Activated B cell treated with CpG ODN at 0.5 μM for 24 hours (primary cell): Measurements from ENCODE around the gene SLC25A30. TPM values are rescaled to one million over a fixed set of nuclear protein-coding genes. Genes with fewer than 3 reads are reported as not detected.

ENCODE experiments used
- ATAC-seq: fragments of 200-7000 bp; cut with Tn5 transposase; one replicate; pipeline ENCODE4 v1.10.0; 2021; ENCODE audit warnings: low read depth, mild to moderate bottlenecking, moderate library complexity
- CTCF ChIA-PET: fragments of 350-600 bp; sonication (Branson Sonifier 250); formaldehyde crosslinking; loops from one replicate; lab custom pipeline; 2021; ENCODE audit warnings: antibody characterized with exemption; lab: Charles Lee
- POLR2A ChIA-PET: fragments of 350-600 bp; sonication (Branson Sonifier 250); formaldehyde crosslinking; loops from one replicate; lab custom pipeline; 2021; ENCODE audit warnings: antibody characterized with exemption; lab: Charles Lee
- DNase-seq: peaks from one replicate; pipeline ENCODE4 v3.0.0; 2022
- H3K27ac Mint-ChIP-seq: one replicate; pipeline ENCODE4 v1.8.0; 2020; ENCODE audit warnings: mixed read lengths
- H3K27me3 Mint-ChIP-seq: one replicate; pipeline ENCODE4 v1.8.0; 2021; ENCODE audit warnings: mixed read lengths
- H3K36me3 Mint-ChIP-seq: one replicate; pipeline ENCODE4 v1.8.0; 2021; ENCODE audit warnings: low read depth, mixed read lengths
- H3K4me1 Mint-ChIP-seq: one replicate; pipeline ENCODE4 v1.8.0; 2021; ENCODE audit warnings: mixed read lengths
- H3K4me3 Mint-ChIP-seq: one replicate; pipeline ENCODE4 v1.8.0; 2020; ENCODE audit warnings: mild to moderate bottlenecking, mixed read lengths
- H3K9me3 Mint-ChIP-seq: one replicate; pipeline ENCODE4 v1.8.0; 2020; ENCODE audit warnings: mixed read lengths
- CTCF ChIP-seq: fragments of 200-600 bp; IDR thresholded peaks from one replicate; pipeline ENCODE4 v1.8.0; 2022; ENCODE audit warnings: antibody characterized with exemption, mild to moderate bottlenecking
- intact Hi-C: fragments of 100-400 bp; cut with micrococcal nuclease; formaldehyde crosslinking; loops from one replicate; pipeline ENCODE4 v1.15.1; 2024
- total RNA-seq: library from RNA; stranded (reverse); gene quantifications from 2 replicates; pipeline ENCODE4 v1.2.3, GENCODE V29; 2022

SLC25A30 gene
- total RNA-seq, 1 donor from 2014 or later, result 19.3 TPM

DNA sequence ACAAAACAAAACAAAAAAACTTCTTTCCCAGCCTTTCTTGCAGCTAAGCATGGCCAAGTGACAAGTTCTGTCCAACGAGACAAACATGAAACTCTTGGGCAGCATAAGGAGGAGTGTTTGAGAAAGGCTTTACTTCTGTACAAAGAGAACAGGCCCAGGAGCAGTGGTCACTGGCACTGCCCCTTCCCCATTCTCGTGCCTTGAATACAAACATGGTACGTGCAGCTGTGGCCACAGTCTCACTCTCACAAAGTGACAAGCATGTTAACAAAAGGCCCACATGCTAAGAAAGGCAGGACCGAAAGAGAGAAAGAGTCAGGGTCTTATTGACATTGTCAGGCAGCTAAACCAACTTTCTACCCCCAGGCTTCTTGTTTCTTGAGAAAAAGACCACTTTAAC lies 19.8 kb upstream of the SLC25A30 start:
- no peak overlapping the region for H3K4me3 Mint-ChIP-seq

GRCh38 chr13:45436953-45437352 lies 18.8 kb upstream of the SLC25A30 start:
- intact Hi-C loops, result no loop called here
- ChIA-PET CTCF (no interaction called here), POLR2A (no interaction called here)
- H3K9me3 Mint-ChIP-seq, result no peaks in the 10 kb centered on the region
- no peak for TF ChIP-seq CTCF
- peaks cover 7% of the 10 kb centered on the region for H3K4me1 Mint-ChIP-seq
- H3K4me3 Mint-ChIP-seq, result no peak overlapping the region
- no peaks in the 10 kb centered on the region for H3K27me3 Mint-ChIP-seq
- H3K27ac Mint-ChIP-seq, result no peak overlapping the region
- ATAC-seq, result no peak
- no peaks in the 10 kb centered on the region for H3K36me3 Mint-ChIP-seq
- no peak for DNase-seq

More for the DNA sequence above, 19.8 kb upstream of the SLC25A30 start:
- CTCF ChIA-PET, result no interaction called here
- intact Hi-C loops, result no loop called here
- Mint-ChIP-seq H3K4me1 (peaks cover 9% of the 10 kb centered on the region), H3K27ac (no peak overlapping the region), H3K36me3 (no peaks in the 10 kb centered on the region), H3K27me3 (no peaks in the 10 kb centered on the region), H3K9me3 (no peaks in the 10 kb centered on the region)
- ATAC-seq, result no peak
- TF ChIP-seq CTCF, result no peak
- DNase-seq, result no peak
- POLR2A ChIA-PET, result no interaction called here

GRCh38 chr13:45436332-45436731 lies 18.2 kb upstream of the SLC25A30 start:
- Mint-ChIP-seq H3K27me3 (no peaks in the 10 kb centered on the region), H3K4me3 (no peak overlapping the region), H3K4me1 (peaks cover under 1% of the 10 kb centered on the region), H3K9me3 (no peaks in the 10 kb centered on the region), H3K27ac (no peak overlapping the region), H3K36me3 (no peaks in the 10 kb centered on the region)
- no peak for TF ChIP-seq CTCF
- ATAC-seq (no peak), DNase-seq (no peak)
- ChIA-PET POLR2A (no interaction called here), CTCF (no interaction called here)
- intact Hi-C loops, result no loop called here

DNA sequence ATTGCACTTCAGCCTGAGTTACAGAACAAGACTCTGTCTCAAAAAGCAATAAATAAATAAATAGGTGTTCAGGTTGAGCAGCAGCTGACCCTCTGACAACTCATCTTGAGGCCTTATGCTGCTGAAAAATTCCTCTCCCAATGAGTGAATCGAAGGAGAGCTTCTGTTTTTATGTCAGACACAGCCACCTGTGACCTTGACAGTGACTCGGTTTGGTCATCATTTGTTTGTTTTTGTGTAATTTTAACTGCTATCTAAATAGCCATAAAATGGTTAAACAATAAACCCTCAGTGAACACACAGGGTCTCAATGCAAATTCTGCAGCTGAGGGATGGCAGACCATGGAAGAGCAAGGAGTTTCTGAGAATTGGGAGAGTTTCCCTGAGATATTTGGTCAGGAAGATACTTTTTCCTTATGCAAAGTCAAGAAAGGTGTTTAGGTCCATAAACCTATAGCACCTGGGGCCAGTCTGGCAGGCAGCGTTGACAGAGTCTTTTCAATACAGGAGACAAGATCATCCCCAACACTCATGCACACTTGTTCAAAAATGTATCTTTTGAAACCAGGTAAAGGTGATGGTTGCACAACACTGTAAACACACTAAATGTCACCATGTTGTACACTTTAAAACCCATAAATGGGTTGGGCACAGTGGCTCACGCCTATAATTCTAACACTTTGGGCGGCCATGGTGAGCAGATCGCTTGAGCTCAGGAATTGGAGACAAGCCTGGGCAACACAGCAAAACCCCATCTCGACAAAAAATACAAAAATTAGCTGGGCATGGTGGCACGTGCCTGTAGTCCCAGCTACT lies 16.6 kb upstream of the SLC25A30 start:
- Mint-ChIP-seq H3K4me1 (no peaks in the 10 kb centered on the region), H3K4me3 (no peak overlapping the region), H3K27me3 (no peaks in the 10 kb centered on the region), H3K27ac (no peak overlapping the region), H3K9me3 (no peaks in the 10 kb centered on the region), H3K36me3 (no peaks in the 10 kb centered on the region)
- no peak for TF ChIP-seq CTCF
- DNase-seq (no peak), ATAC-seq (no peak)
- intact Hi-C loops, result no loop called here
- ChIA-PET CTCF (no interaction called here), POLR2A (no interaction called here)

DNA sequence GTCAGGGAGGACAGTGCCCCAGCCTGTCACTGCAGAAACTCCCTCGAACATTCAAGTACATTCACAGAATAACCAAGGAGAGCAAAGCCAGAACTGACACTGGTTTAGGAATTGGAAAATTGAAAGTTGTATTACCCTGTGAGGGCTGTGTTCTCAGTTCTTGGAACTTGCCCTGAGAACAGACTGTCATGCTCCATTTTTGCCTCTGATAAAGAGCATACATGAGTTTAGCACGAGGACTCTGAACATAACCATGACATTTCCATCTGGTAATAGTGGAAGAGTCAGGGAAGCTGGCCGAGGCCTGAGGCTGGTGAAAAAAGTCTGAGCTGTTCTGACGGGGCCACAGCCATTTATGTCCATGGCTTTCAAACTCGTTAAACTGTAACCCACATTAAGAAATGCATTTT lies 15.2 kb upstream of the SLC25A30 start:
- CTCF ChIA-PET, result no interaction called here
- H3K27me3 Mint-ChIP-seq, result no peaks in the 10 kb centered on the region
- H3K36me3 Mint-ChIP-seq, result no peaks in the 10 kb centered on the region
- intact Hi-C loops, result no loop called here
- no peak overlapping the region for H3K4me3 Mint-ChIP-seq
- ATAC-seq, result no peak
- no peak for TF ChIP-seq CTCF
- DNase-seq, result no peak
- POLR2A ChIA-PET, result no interaction called here
- H3K27ac Mint-ChIP-seq, result no peak overlapping the region
- H3K4me1 Mint-ChIP-seq, result no peaks in the 10 kb centered on the region
- no peaks in the 10 kb centered on the region for H3K9me3 Mint-ChIP-seq
